CD4-positive, alpha-beta T cell treated with Interleukin-1 beta for 1 hour (primary cell): ENCODE results near the gene MED13L.
"Not testable (repeated sequence)": the region's sequence is repeated elsewhere in the genome, so short reads cannot be mapped to it uniquely, and the experiment has no call there.

Experiments
- DNase-seq, 2 donors: peaks; one replicate each; pipeline ENCODE4 v3.0.0-alpha.2; 2020 to 2022

MED13L gene

DNA sequence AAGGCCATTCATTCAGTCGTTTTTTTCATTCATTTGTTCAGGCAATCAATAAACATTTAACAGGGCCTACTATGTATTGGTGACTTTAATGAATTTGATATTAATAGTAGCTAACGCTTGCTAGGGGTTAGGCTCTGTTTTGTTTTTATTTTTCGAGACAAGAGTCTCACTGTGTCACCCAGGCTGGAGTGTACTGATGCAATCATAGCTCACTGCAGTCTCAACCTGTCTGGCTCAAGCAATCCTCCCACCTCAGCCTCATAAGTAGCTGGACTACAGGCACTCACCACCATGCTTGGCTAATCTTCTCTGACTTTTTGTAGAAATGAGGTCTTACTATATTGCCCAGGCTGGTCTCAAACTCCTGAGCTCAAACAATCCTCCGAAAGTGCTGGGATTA is 25.6 kb upstream of the MED13L start:
- DNase-seq, result no peak

DNA sequence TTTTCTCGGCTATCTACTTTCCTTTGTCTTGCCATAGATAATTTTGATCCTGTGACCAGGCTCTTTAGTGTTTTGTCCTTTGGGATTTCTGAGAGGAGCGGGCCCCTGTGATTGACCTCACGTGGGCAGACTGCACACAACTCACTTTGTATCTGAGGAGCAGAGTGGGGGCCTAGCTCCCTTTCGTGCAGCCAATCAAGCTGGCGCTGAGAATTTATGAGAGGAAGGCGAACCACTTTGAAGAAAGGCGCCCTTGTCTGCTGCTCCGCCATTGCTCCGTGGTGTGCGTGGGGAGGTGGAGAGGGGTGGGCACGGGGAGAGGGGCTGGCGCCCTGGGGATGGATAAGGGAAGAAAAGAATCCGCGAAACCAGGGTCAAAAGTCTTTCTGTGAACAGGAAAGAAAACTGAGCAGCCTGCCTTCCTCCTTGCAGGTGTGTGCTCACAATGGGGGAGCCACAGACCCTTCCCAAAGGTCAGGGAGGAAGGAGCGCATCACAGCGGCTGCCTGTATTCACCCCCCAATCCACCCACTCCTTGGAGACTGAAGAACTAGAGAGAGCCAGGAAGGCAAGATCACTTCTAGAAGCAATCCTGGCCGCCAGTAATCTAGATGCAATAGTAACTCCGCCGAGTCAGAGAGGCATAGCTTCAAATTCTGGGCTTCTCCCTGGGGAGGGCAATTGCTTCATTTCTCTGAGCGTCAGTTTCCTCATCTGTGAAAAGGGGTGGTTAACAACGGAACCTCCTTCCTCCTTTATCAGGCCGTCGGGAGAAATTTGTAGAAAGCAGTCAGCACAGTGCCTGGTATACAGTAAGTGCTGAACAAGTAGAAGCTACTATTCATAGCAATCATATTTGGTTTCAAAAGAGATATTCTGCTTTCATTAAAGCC is 24.9 kb upstream of the MED13L start:
- DNase-seq, result no peak

DNA sequence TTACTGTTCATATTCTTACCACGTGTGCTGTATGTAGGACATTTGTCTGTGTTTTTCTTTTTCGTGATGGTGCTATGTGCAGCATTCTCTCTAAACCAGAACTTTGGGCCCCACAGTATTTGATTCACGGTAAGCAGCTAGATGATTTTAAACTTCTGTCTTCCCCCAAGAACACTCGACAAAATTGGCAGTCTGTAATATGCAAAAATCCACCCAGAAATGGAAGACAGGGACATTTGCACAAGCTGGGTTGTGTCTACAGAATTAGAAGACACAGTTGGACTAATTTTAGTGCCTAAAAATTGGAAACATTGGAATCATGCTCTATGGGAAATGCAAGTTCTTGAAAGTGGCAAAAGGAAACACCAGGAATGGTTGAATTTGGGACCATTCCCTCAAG is 24.1 kb upstream of the MED13L start:
- no peak for DNase-seq

DNA sequence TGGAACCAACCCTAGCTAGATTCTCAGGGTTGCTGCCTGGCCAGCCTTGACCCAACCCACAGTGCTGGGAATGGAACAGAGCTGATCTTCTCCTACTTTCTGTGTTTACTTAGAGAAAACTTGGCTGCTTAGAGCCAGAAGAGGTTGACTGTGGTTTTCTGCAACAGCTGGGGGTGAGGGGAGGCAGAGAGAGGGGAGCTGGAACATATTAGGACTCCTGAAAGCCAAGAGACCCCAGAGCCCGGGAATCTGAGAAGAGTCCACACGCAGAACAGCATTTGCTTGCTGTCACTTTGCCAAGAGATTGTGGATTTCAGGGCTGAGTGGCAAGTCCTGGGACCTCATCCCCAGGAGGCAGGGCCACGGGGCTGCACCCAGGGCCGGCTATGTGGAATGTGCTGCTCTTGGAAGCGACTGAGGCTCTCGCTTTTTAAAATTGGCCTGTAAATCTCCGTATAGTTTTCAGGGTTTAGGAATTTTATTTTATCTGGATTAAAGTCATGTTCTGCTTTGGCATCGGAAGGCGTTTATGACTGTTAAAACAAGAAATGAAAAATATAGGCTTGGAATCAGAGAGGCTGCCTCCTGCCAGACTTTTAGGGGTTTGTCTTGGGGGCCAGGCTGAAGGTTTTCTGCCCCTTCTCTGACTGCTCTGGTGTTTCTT is 22.3 kb upstream of the MED13L start:
- no peak for DNase-seq

DNA sequence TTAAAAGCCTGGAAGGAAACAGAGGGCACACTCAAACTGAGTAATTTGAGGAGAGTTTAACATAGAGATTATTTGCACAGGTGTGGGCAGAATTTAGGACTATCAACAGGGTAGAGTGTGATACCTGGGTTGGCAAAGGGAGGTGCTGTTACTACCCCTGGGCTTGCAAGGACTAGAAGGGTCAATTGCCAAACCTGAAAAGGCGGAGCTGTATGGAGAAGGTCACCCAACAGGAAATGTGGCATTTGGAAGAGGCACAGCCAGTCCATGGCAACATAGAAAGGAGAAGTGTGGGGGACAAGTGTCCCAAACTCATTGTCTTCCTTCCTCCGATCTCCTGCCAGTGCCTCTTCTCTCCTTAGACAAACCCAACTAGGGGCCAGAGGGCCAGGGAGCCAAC is 21.6 kb upstream of the MED13L start:
- no peak for DNase-seq

DNA sequence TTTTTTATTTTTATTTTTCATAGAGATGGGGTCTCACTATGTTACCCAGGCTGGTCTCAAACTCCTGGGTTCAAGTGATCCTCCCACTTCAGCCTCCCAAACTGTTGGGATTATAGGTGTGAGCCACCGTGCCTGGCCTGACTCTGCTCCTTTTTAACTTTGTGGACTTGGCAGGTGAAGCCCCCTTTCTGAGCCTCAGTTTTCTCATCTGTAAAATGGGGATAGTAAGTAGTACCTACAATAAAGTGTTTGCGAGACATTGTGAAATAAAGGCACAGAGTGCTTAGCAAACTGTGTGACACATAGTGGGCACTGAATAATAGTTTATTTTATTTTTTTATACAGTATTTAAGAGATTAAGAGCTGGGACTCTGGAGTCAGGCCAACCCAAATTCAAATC is 21.1 kb upstream of the MED13L start:
- DNase-seq, result no peak

DNA sequence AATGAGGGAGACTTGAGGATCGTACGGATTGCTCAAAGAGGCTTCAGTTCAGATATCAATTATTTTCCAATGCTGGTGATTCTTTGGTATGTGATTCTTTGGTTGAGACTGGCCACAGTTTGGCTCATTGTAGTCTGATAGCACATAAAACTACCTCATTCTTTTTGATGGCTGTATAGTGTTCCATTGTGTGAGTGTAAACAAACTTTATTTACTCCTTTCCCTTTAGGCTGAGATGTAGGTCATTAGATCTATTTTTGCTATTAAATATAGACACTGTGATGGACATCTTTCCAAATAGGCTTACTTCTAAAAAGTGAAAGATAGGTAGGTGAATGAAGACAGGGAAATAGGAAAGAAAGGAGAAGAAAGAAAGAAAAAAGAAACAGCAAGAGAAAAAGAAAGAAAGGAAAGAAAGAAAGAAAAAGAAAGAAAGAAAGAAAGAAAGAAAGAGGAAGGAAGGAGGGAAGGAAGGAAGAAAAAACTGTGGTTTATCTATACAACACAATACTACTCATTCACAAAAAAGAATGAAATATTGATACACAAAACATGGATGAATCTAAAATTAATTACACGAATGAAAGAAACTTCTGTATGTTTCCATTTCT is 19.8 kb upstream of the MED13L start:
- DNase-seq, result no peak

DNA sequence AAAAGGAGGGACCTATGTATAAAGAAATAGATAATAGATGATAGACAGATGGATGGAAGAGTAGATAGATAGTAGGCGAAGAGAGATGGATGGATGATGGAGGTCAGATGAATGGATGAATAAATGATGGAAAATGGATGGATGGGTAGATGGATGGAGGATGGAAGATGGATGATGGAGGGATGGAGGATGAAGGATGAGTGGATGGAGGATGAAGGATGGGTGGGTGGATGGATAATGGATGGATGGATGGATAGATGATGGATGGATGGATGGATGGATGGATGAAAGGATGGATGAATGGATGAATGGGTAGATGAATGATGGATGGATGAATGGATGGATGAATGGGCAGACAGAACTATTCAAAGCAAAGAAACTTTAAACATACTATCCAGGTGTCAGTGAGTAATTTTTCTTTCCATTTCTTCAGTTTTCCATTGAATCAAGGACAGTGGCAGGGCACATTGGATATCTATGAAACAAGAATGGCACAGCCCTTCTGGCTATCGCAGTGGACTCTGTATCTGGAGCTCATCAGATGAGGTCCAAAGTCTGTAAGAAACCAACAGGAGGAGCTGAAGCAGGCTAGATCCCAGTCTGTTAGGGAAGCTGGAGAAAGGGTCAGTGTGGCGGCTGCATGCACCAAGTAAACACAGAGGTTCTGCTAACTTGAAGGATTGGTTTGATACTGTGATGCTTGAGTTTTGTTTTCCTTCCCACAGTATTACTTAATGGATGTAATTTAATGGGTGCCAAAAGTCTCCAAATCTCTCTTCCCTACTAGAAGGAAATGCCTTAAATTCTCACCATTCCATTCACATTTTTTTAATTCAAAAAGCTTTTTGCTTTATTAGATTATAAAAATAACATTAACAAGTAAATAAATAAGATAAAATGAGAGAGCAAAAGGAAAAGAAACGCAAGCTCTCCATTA is 18.1 kb upstream of the MED13L start:
- DNase-seq, result no peak

DNA sequence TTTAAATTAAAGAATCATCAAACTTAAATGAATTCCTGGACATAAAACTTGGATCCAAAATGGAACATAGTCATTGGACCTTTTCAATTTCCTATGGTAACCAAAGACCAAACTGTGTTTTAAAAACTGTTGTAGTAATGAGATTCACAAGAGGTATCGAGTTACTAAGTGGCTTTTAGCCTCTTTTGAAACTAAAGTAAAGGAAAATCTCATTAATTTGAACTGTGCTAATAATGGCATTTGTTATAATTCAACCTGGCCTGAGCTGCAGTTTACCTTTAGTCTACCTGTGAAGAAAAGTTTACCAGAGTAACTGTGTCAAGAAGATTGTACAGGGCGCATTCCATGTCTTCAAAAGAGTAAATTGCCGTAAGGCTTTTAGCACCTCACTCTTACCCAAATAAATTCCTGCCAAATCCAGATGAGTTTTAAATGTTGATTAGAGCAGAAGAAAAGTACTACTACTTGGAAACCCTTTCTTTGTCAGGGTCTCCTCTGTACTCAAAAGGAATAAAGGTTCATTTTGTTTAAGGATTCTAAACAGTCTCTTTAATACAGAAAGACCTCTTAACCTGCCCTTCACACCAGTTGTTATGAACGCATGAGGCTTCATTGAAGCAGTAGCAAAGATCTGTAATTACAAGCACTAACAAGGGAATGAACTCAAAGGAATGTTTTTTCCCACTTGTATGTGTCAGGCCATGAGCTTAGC is 17.1 kb upstream of the MED13L start:
- no peak for DNase-seq

DNA sequence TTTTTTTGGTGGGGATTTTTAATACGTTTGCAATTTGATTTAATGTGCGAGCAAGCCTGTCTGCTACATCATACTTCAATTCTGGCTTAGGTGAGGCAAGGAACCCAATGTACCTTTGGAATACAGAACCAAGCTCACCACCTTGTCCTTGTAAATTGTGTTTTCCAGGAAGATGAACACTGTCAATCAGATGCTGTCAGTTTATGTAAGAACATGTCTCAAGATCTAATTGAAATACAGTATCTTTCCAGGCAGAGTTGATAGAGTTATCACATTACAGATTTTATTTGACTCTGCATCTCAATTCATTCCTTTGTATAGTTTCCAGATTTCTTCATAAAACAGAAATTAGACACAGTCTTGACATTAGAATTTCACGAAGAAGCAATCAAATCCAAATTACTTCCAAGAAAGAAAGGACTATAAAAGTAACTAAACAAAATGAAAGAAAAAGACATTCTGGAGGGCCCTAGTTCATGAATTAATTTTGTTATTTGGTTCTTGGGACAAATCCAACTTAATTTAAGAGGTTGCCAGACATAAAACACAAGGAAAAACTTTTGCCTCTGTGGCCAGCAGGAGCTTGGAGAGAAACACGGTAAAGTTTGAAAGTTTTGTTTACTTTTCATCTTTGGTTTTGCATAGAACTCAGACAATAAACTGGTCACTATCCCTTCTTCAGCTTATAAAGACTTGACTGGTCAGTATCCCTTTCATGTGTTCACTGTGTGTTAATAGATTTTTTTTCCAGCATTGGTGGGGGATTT is 16.4 kb upstream of the MED13L start:
- no peak for DNase-seq

DNA sequence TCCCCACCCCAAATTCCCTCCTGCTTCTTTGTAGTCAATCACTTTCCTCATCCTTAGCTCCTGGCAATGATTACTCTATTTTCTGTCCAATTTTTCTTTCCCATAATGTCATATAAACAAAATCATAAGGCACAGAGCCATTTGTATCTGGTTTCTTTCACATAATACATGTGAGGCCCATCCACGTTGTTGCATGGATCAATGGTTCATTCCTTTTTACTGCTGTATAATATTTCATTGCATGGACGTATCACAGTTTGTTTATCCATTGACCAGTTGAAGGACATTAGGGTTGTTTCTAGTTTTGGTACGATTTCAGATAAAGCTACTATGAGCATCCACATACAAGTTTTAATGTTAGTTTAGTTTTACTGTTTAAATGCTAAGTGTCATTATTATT is 13.7 kb upstream of the MED13L start:
- DNase-seq, result no peak

DNA sequence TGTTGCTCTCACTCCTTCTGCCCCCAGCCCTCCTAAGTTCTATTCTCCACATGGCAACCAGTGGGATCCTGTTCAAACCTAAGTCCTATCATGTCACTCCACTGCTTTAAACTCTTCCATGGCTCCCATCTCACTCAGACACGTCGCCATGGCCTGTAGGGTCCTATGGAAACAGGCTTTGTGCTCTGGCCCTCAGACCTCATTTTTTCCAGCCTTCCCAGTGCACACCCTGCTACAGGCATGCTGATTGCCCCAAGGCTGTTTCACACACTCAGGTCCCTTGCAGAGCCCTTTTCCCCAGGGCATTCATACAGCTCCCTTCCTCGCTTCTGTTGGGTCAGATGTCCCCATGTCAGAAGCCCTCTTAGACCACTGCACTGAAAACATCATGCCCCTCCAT is 11.2 kb upstream of the MED13L start:
- no peak for DNase-seq

DNA sequence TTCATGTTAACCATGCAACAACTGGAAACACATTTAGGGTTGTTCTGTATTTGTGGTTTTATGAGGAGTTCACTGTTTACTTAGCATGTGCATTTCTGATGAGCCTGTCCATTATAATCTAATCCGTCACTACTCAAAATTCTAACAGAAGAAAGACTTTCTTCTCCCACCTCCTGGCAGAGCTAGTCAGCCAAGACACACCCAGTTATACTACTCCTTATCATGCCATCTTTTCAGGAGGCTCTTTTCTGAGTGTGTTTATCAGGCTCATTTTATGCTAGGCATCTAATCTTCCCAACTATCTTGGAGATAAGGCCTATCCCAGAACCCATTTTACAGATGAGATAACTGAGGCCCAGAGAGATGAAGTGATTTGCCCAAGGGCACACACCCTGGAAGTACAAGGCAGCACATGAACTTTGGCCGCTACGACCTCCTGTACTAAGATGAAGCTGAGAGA is 10.4 kb upstream of the MED13L start:
- no peak for DNase-seq

DNA sequence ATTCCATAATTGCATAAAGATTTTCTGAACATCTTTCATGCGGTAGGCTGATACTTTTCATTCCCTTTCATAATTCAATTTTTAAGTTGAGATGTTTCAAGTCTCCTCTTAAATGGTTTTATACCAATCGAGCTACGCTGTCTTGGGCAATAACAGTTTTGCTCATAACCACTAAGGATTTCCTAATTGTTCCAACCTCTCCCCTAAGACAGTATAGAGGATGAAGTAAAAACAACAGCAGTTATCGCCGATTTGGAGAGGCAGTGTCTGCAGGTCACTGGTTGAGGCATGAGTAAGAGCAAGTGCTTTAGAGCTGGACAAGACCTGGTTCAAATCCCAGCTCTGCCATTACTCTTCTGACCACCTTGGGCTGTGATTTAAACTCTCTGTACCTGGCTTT is 6.9 kb upstream of the MED13L start:
- DNase-seq, result peak in 1 of 2 donors; percentile 40

DNA sequence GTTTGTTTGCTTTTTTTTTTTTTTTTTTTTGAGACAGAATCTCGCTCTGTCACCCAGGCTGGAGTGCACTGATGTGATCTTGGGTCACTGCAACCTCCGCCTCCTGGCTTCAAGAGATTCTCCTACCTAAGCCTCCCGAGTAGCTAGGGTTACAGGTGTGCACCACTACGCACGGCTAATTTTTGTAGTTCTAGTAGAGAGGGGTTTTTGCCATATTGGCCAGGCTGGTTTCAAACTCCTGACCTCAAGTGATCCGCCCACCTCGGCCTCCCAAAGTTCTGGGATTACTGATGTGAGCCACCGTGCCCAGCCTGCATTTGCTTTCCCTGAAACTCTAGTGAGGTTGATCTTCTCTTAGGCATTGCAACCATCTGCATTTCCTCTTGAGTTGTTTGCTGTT is 6.4 kb upstream of the MED13L start:
- not testable (repeated sequence) for DNase-seq

DNA sequence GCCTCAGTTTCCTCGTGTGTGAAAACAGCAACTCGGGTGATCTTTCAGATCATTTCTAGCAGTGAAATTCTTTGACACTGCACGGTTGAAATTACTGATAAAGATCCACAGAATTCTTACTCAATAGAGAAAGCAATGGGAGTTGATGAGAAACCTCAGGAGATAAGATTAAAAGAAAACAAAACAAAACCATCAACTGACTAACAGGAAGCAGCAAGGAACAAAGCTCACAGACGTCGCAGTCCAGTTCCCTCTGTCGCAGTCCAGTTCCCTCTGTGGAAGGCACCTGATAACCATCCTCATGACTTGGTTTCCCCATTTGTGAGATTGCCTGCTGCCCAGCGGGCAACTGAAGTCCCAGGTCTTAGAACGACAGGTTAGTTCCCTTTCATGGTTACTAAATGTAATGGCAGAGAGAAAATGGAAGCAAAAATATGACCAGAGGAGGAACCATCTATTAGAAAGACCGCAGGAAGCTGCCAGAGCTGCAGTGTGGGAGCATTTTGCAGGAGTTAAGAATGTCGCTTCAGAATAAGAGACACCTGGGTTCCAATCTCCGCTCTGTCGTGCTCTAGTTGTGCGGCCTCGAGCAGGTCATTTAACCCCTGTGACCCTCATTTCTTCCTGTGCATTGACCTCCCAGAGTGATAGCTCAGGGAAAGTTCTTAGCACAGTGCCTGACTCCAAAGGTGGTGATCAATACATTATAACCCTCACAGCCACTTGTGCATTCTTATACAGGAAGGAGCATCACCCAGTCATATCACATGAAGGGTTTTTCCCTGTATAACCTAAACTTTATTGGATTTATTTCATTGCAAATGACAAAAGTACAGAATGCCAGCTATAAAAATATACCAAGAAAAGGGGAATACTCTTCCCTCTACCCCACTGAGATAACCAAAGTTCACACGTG is 5.1 kb upstream of the MED13L start:
- no peak for DNase-seq

DNA sequence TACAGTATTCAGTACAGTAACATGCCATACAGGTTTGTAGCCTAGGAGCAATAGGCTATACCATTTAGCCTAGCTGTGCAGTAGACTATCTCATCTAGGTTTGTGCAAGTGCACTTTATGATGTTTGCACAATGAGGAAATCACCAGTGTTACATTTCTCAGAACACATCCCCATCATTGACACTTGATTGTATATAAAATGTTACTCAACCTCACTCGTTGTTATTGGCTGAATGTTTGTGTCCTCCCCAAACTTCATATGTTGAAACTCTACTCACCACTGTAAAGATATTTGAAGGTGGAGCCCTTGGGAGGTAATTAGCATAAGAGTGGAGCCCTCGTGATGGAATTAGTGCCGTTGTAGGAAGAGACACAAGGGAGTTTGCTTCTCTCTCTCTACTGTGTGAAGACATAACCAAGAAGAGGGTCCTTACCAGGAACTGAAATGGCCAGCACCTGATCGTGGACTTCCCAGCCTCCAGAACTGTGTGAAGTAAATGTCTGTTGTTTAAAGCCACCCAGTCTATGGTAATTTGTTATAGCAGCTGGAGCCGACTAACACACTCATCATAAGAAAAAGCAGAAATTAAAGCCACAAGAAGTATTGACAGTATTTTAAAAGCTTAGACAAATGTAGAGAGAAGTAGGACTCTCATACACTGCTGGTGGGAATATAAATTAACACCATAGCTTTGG is 3.2 kb upstream of the MED13L start:
- DNase-seq, result no peak

DNA sequence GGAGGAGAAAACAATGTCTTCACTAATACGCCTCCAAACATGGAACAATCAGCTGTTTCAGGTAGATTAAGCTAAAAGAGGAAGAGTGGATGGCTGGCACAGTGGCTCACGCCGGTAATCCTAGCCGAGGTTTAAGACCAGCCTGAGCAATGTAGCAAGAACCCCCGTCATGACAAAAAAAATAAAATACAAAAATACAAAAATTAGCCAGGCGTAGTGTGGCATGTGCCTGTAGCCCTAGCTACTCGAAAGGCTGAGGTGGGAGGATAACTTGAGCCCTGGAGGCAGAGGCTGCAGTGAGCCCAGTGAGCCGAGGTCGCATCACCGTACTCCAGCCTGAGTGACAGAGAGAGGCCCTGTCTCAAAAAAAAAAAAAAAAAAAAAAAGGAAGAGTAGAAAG is 1.2 kb upstream of the MED13L start:
- no peak for DNase-seq

DNA sequence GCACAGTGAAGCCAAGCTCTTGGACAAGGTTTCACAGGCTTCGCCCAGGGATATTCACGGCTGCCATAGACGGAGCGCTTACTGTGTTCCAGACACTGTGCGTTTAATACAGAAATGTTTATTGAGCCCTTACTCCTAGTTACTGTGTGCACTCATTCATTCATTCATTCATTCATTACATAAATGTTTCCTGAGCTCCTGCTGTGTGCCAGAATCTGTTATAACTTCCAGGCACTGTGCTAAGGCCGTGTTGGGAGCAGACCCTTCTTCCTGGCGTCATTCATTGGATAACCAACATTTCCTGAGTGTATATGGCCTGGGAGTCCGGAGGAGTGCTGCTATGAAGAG is 760 bp upstream of the MED13L start:
- DNase-seq, result no peak
